Stimulated activated CD8-positive, alpha-beta memory T cell treated with anti-CD3 and anti-CD28 coated beads, Interleukin-4, amount 100 ng/mL, for 48 hours (primary cell): ENCODE measurements around the gene IMMP2L.
"Not testable (repeated sequence)": the region's sequence is repeated elsewhere in the genome, so short reads cannot be mapped to it uniquely, and the experiment has no call there.

Experiments used
- DNase-seq: peaks from one replicate; pipeline ENCODE4 v3.0.0-alpha.2; 2020

IMMP2L gene

DNA sequence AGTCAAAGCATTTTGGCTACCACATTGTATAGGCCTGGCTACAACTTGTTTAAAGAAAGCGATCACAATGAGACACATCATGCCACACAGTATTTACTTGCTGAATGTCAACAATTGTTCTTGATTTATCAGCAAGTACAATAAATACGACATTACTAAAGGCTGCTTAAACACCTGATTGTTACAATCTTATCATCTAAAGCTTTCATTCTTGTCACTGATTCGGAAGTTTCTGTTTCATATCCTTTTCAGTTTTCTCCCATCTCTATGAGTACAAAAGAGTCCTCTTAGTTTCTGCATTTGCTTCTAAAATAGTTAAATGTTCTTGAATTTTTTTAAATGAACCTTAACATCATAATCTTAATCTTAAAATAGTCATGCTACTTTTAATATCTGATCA, 599.5 kb downstream of the IMMP2L start:
- no peak for DNase-seq

DNA sequence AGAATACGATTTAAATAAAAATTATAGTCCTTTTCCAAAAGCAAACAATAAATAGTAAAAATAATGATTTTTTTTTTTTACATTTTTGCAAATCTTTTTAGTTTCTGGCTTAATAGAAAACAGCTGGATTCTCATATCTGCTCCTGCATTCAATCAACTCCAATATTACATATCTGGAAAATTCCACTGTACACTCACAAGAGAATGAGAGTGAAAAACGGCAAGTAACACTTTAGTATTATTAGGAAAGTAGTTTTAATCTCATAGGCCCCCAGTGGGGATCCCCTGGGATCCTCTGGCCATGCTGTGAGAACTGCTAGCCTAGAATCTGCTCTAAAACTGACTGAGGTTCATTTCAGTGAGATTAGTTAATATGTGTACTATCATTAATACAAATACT, 599.9 kb downstream of the IMMP2L start:
- DNase-seq: no peak

DNA sequence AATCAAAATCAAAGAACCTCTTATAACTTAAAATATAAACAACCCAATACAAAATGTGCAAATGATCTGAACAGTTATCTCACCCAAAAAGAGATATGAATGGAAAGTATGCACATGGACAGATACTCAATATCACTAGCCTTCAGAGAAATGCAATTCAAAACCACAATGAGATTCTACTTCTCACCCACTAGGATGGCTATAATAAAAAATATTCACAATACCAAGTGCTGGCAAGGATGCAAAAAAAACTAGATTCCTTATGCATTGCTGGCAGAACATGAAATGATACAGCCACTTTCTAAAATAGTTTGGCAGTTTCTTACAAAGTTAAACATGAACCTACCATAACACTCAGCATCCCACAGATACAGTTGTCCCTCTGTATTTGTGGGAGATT, 601.5 kb downstream of the IMMP2L start:
- DNase-seq: no peak

DNA sequence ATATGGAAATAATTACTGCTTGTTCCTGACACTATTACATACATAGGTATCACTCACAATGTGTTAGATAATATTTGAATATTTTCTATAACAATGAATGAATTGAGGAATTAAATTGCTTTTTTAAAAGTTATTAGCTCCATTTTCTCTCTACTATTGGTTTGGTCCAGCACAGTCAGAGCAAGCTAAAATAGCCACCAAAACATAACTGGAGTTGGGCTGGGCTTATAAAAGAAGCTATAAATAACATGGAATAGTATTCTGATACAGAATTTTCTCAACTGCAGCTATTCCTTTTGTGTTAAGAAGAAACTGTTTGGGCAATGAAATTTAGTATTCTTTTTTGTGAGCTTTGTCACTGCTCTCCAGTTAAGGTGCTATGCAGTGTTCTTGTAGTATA, 614.0 kb downstream of the IMMP2L start:
- no peak for DNase-seq

DNA sequence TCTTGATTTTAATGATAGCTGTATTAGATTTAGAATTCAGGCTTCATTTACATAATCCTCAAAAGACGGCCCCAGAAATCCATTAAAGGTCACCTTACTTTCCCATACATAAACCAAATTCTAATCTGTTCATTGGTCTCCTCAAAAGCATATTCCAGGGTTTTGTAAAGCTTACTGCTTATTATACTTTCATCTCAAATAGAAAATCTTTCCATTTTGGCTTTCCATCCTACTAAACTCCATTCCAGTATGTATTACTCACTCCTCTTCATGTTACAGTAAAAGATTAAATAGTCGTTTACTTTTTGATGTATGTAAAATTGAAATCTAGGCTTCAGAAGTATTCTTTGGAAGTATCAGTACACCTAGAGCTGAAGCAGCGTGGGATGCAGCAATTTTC, 614.9 kb downstream of the IMMP2L start:
- DNase-seq: no peak

DNA sequence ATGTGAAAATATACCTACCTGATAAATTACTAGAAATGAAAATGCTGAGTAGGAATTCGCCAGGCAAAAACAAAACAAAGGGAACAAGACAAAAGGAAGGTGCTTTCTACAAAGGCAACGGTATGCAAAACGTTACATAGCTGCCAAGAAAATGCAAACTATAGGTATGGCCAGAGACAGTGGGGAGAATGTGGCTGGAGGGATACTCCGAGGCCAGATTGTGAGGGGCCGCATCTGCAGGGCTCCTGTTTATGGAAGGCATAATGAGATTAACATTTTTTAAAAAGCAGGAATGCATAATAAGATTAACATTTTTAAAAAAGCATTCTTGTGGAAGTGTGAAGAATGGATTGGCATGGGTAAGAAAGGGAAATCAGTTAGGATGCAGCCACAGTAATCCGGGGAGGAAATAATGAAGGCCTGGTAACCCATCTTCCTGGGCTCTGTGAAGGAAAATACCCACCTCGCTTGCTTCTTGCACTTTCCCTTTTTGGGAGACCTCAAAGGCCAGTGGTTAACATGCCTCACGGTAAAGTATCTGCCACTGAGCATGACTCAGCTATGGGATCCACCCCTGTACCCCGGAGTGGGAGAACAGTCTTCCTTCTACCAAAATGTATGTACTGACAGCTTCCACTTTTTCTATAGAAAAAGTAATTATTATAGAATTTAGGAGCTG, 617.2 kb downstream of the IMMP2L start:
- no peak for DNase-seq

DNA sequence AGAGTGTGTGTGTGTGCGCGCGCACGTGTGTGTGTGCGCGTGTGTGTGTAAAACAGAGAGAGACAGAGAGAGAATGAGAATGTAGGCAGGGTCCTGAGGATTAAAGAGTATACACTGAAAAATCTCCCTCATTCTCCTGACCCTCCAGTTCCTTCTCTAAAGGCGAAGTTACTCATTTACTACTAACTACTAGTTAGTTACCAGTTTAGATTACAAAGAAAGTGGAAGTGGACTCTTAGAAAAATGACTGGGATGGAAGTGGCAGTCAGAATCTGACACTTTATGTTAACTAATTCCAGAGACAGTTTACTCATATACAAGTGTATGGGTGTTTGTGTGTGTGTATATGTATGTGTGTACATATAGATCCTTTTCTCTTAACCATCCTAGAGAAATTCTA, 617.8 kb downstream of the IMMP2L start:
- DNase-seq: no peak

DNA sequence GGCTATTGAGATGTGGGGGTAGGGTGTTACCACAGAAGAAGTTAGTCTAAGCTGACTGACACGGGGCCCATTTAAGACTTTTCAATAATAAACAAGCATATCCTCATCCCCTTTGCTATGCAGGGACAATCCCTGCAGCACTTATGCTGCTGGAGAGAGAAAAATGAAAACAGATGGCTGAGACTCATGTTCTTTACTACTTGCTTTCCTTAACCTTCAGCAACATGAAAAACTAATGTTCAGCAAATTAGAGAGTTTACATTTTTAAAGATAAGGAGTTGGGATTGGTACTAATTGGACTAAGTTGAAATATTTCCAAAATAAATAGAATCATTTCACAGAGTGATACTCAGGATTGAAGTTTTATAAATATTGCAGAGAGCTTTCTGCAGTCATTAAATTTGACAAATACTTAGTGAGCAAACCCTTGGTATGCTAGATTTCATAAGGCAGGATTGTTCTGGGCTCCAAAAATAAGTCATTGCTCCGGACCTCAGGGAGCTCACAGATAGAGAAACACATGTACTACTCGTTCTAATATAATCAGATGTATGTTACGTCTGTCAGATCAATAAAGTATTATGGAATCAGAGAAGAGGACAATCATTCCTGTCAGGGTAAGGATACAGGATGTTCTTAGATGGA, 618.5 kb downstream of the IMMP2L start:
- DNase-seq: no peak

DNA sequence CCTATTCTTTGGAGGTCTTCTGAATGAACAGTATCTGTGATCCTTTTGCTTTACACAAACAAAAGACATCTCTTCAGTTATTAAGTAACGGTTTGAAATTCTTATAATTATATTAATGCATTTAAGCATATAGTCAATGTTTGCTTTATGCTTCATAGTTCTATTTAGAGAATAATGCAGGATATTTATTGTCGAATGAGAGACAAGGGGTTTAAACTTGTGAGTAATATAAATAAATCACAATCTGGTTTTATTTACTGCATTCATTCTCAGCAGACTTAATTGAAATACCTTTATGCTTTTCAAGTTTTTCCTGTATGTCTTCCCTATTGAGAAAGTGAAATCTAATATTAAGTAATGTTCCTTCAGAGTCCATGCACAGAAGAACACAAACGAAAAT, 620.9 kb downstream of the IMMP2L start:
- DNase-seq: no peak

DNA sequence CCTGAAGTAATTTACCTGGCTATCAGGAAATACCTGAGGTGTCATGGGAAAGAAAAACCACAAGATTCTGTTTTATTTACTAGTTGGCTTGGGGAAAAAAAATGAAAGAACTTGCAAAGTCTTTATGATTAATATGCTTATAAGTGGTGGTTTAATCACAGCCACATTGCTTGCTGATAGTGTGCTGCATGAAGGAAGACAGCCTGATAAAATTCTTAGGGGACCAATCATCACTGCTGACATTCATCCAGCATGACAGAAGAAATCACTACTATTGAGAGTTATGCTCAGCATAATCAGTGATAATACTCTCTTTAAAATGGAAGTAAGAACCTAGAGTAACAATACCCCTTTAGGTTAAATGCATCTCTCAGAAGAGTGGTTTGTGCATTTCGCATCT, 621.5 kb downstream of the IMMP2L start:
- DNase-seq: no peak

DNA sequence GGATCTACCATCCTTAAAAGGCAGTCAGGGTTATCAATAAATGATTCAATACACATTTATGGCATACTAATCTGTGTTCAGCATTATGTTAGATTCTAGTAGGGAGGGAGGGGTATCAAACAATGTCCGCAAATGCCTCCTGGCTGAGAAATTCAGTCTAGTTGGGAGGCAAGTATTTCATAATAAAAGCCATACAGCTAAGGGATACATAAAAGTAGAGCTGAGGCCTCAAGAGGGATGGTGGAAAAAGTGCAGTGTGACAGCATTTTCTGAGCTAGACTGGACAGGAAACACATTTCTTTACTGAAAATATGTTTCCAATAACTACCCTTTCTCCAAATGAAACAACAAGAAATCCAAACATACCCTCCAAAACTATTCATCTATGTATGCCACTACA, 624.1 kb downstream of the IMMP2L start:
- no peak for DNase-seq

DNA sequence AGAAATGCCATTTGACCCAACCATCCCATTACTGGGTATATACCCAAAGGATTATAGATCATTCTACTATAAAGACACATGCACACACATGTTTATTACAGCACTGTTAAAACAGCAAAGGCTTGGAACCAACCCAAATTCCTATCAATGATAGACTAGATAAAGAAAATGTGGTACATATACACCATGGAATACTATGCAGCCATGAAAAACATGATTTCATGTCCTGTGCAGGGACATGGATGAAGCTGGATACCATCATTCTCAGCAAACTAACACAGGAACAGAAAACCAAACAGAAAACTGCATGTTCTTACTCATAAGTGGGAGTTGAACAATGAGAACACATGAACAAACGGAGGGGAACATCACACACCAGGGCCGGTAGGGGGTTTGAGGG, 625.6 kb downstream of the IMMP2L start:
- DNase-seq: not testable (repeated sequence)

DNA sequence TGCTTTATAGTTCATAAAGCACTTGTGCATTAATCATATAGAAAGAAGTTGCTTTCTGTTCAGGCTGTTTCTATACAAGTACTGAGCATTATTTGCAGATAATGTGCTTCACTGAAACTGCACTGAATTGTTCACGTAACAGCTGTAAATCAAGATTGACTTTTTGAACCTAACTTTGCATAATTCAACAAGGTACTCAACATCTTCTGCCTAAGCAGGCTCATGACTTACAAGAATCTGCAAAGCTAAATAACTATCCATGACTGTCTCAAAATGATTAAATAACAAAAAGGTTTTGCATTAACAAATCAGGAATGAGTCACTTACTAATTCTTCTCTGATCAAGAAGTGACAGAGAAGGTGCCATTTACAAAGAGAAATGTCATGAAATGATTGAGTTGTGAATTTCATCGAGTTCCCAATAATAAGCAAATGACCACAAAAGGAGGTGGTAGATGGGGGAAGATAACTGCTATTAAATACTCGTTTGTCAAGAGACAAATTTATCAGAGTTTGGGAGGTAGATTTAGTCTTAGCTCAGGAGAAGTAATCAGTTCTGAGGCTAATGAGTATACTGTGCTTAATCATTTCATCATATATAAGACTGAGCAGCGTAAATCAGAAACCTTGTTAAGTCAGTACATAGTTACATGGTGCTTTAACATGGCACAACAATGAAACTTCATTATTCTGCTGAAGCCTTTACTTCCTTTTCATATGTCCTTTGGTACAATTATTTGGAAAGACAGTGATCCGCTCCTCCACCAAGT, 632.6 kb downstream of the IMMP2L start:
- no peak for DNase-seq

DNA sequence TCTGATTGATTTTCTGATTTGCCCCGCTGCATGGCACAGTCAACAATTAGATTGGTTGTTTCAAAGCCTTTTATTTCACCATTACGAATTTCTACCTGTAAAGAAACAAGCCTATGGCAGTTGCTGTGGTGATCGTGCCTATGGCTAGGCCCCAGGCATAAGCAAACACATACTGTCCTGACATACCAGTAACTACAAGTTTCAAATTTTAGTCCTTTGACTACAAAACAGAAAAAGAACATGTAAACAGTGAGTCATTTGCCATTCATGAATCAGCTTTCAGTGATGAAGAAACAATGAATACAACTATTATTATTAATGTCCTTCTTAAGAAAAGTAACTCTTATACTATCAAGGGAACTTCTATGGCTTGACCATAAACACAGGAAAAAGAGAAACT, 639.4 kb downstream of the IMMP2L start:
- no peak for DNase-seq

DNA sequence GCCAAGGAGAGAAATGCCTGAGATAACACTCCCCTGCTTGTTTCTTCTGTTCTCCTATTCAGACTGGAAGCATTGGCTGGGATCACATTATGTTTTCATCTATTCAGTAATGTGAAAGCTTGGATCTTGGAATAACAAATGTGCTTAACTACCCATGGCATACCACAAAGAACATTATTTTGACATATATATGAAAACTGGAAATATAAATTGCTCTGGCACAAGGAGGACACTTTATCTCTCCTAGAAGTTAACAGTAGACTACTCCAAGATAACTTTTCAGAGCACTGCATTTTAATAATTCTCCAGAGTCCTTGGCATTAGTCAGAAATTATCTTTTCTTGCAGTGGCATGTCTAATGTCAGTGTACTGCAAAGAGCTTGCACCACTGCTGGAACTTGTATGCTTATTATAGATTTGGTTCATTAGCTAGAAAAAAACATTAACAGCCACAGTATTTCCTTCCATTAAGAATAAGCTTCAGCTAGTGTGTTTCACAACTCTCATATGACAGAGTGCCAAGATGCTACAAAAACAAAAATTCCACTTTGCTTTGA, 640.6 kb downstream of the IMMP2L start:
- DNase-seq: no peak

DNA sequence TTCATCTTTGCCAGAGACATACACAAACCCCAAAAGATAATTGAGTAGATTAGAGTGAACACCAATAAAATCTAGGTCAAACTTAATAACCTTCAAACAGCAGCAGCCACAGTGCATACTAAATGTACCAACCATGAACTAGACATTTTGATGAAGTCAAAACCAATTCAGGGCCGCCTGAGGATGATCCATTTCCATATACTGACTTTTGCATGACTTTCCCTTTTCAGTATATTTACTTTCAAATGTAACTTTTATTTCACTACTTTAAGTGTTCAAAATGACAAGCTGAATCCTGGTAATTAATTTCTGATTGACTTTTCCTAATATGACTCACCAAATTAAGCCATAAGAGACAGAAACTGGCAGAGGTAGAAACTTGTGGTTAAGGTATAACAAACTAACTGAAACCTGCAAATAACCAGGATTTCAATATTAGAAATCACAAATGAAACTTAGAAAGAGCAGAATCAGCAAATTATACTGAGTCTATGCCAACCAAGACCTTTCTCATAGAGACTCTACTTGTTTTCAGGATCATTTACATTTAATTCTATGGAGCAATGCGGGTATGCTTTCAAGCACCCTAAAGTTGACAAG, 643.2 kb downstream of the IMMP2L start:
- DNase-seq: no peak

DNA sequence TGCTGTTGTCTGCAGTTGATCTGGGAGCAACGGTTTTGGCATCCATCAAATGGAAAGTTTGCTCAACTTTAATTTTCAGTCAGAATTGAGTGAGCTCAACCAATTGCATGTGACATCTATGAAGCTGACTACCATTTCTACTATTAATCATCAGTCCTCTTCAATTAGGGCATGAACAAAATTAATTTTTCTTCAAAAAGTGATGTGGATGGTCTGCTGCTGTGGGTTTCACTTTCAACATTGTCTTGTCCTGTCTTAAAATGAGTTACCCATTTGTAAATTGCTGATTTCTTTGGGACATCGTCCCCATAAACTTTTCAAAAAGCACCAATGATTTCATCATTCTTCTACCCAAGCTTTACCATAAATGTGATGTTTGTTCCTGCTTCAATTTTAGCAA, 648.0 kb downstream of the IMMP2L start:
- no peak for DNase-seq

DNA sequence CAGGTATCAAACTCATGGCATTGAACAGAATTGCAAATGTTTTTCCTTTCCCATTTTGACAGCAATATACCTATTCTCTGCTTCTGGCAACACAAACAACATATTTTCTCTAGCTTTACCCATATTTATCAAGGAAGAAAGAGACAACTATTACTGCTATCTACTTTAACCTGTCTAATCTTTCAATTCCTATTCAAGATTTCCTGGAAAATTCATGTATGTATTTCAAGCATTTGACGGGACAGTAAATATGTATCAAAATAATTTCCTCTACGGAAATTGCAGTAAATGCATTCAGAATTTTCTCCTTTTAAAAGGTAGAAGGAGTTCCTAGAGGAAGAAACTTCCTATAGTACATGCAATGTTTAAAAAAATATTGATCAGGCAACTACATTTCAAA, 650.7 kb downstream of the IMMP2L start:
- DNase-seq: no peak

DNA sequence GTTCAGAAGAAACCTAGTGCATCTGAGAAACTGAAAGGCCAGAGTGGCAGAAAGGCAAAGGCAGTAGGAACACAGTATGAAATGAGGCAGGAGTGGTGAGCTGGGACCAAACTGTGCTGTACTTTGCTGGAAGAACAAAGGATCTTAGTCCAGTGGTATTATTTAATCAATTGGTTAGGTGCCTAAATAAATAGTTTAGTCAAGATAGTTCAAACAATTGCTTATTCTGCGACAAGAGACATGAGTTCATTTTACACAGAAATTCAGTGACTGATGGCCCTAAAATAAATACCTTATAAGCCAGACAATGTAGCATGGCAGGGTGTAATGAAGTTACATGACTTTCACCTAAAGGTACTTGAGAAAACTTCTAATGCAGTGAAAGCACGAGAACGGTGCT, 653.2 kb downstream of the IMMP2L start:
- no peak for DNase-seq

DNA sequence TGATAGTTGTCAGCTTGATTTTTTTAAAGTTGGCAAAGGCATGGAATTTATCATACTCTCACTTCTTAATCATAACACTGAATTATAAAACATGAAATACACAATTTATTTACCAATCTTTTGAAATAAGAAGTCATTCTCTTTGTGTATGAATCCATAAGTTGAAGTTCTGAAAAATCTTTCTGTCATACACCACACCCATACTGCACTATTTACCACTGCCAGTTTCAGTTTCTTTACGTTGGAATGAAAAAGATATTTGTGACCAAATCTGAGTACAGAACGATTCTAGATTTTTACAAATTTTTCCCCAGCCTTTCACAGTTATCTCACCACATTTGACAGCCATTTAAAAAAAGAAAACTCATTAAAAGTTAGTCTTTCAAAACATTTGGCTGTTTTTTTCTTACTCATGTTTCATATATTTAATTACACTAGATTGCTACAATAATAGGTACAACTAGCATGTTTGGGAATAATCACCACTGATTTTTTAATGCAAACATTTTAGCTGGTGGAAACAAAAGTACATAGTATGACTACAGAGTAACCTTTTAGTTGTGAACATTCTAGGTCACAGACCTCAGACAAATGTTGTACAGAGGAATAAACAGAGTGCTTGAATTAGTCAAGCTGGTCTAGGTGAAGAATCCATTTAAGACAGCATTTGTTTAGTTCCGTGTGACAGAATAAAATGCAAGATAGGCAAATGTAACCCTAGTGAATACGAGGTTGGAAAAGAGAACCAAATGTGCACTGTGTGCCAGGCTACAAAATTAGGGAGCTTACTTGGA, 656.3 kb downstream of the IMMP2L start:
- DNase-seq: no peak

DNA sequence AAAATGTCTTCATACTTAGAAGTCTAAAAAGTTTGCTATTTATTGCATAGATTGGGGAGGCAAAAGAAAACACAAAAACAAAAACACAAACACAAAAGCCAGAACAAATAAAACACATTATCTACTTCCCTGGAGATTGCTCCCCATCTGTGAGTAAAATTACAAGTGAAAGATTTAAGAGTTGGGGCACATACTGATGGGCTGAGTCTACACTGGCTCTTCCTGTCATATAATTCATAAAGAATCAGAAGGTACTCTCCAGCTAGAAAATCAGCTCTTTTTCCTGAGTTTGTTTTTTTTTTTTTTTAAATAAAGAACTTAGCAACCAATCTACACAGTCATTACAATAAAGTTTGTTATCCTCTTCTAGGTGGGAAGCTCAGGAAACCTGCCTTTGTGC, 663.8 kb downstream of the IMMP2L start:
- DNase-seq: no peak

DNA sequence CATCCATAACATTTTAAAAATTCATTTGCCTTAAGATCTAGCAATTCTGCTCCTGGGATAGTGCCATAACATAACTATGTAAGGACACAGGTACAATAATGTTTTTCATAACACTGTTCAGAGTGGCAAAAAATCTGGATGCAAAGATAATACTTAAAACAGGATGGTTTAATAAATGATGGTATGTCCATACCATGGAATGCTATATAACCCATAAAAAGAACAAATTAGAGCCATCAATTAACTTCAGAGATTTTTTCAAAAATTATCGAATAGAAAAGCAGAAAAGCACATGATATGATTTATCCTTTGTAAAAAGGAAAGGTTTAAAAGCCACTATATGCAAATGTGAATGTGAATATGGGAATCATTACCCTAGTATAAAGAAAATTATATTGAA, 664.8 kb downstream of the IMMP2L start:
- no peak for DNase-seq

DNA sequence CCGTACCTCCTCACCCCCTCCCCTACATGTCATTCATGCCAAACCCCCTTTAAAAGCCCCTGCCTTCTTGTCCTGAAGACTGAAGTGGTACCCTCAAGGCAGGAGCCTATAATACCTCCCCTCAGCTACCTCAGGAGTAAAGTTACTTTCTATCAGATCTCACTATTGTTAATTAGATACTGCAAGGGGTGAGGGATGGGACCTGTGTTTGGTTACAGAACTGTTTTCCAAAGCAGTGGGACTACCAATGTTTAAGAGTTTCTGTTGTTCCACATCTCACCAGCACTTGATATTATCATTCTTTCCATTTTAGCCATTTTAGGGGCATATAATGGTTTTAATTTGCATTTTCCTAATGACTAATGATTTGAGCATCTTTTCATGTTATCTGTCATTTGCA, 668.2 kb downstream of the IMMP2L start:
- no peak for DNase-seq
